H1 (cell line): Measurements from ENCODE around the gene DOCK1. TPM values are rescaled to one million over a fixed set of nuclear protein-coding genes. Genes with fewer than 3 reads are reported as not detected.

Source experiments
- CTCF ChIA-PET: fragments of 300-600 bp; sonication (Branson Sonifier 250); formaldehyde crosslinking; loops from one replicate; lab custom pipeline; 2021; ENCODE audit not compliant: partially characterized antibody; lab: Charles Lee
- POLR2A ChIA-PET: fragments of 300-600 bp; sonication (Branson Sonifier 250); formaldehyde crosslinking; loops from one replicate; lab custom pipeline; 2021; ENCODE audit warnings: inconsistent platforms; ENCODE audit not compliant: partially characterized antibody; lab: Charles Lee
- DNase-seq, 2 experiments: peaks; one replicate each; pipeline versions ENCODE4 v3.0.0 to v3.0.0-alpha.2; 2010 to 2022; ENCODE audit warnings: low spot score in 2 of 2, low read depth in 1 of 2, mixed read lengths in 1 of 2
- FAIRE-seq: peaks from 2 replicates; lab custom pipeline; 2011; peaks lifted over from hg19 to GRCh38; lab: Jason Lieb, UNC
- H2AFZ ChIP-seq: 2 replicates; pipeline ENCODE4 v1.8.1; 2012; ENCODE audit warnings: low read length, inconsistent platforms
- H2AK5ac ChIP-seq: 2 replicates; pipeline ENCODE4 v1.6.1; 2013; ENCODE audit warnings: low read depth, low read length
- H2BK120ac ChIP-seq: replicated peaks from 2 replicates; pipeline ENCODE3; 2013; ENCODE audit warnings: low read depth, low read length, inconsistent platforms
- H2BK12ac ChIP-seq: 2 replicates; pipeline ENCODE4 v1.6.1; 2013; ENCODE audit warnings: low read depth, low read length
- H2BK15ac ChIP-seq: 2 replicates; pipeline ENCODE4 v1.6.1; 2013; ENCODE audit warnings: low read length
- H2BK20ac ChIP-seq: 2 replicates; pipeline ENCODE4 v1.6.1; 2013; ENCODE audit warnings: low read length
- H2BK5ac ChIP-seq: 2 replicates; pipeline ENCODE4 v1.6.1; 2013; ENCODE audit warnings: low read depth, low read length
- H3K14ac ChIP-seq: 2 replicates; pipeline ENCODE4 v1.6.1; 2013; ENCODE audit warnings: inconsistent platforms; ENCODE audit not compliant: insufficient read length
- H3K18ac ChIP-seq: 2 replicates; pipeline ENCODE4 v1.6.1; 2013; ENCODE audit warnings: low read length; ENCODE audit errors: extremely low read depth
- H3K23ac ChIP-seq: 2 replicates; pipeline ENCODE4 v1.6.1; 2013; ENCODE audit warnings: inconsistent platforms; ENCODE audit not compliant: insufficient read length
- H3K23me2 ChIP-seq: 2 replicates; pipeline ENCODE4 v1.6.1; 2013; ENCODE audit warnings: low read depth, low read length
- H3K27ac ChIP-seq: 2 replicates; pipeline ENCODE4 v1.6.1; 2011; ENCODE audit warnings: low read depth, low read length, inconsistent platforms
- H3K27me3 ChIP-seq, 4 experiments: replicated peaks in 1 of 4; 1 replicate in 1 of 4; 2 replicates in 3 of 4; pipeline versions ENCODE4 v1.6.1 to v1.8.1; 2011 to 2013; ENCODE audit warnings: low read length in 3 of 4, mild to moderate bottlenecking in 3 of 4, inconsistent platforms in 2 of 4, mixed read lengths in 2 of 4, moderate library complexity in 1 of 4; ENCODE audit not compliant: control insufficient read depth in 3 of 4, insufficient read depth in 3 of 4; ENCODE audit errors: extremely low read depth in 1 of 4
- H3K36me3 ChIP-seq, 4 experiments: 2 replicates each; pipeline versions ENCODE4 v1.6.1 to v1.8.1; 2011 to 2013; ENCODE audit warnings: mild to moderate bottlenecking in 4 of 4, low read length in 3 of 4, moderate library complexity in 2 of 4, control low read depth in 1 of 4, inconsistent platforms in 1 of 4; ENCODE audit not compliant: insufficient read depth in 4 of 4, control insufficient read depth in 2 of 4
- H3K4ac ChIP-seq: replicated peaks from 2 replicates; pipeline ENCODE3; 2013; ENCODE audit warnings: low read length, low read depth, mixed read lengths, inconsistent platforms; ENCODE audit not compliant: insufficient read length
- H3K4me1 ChIP-seq, 4 experiments: replicated peaks in 1 of 4; 1 replicate in 1 of 4; 2 replicates in 3 of 4; pipeline versions ENCODE4 v1.6.1 to v1.8.1; 2011 to 2013; ENCODE audit warnings: low read length in 3 of 4, inconsistent platforms in 2 of 4, mixed read lengths in 1 of 4; ENCODE audit not compliant: insufficient read depth in 4 of 4, control insufficient read depth in 3 of 4
- H3K4me2 ChIP-seq, 2 experiments: 2 replicates each; pipeline versions ENCODE4 v1.6.1 to v1.8.1; 2011 to 2013; ENCODE audit warnings: low read depth in 2 of 2, low read length in 2 of 2, control low read depth in 1 of 2, inconsistent platforms in 1 of 2, mild to moderate bottlenecking in 1 of 2; ENCODE audit not compliant: insufficient read depth in 1 of 2
- H3K4me3 ChIP-seq, 4 experiments: fragments of 200-600, 300-600 bp in 1 of 4; sonication (generic), shearing (Covaris generic), sonication (Bioruptor Twin) in 1 of 4; 2 replicates each; pipeline versions ENCODE4 v1.5.1 to v1.8.1; 2011 to 2016; ENCODE audit warnings: low read length in 4 of 4, low read depth in 3 of 4, control low read depth in 2 of 4, inconsistent platforms in 2 of 4, mild to moderate bottlenecking in 2 of 4, mixed read lengths in 1 of 4, moderate library complexity in 1 of 4; ENCODE audit not compliant: insufficient read depth in 2 of 4; ENCODE audit errors: extremely low read depth in 1 of 4
- H3K56ac ChIP-seq: replicated peaks from 2 replicates; pipeline ENCODE3; 2013; ENCODE audit warnings: low read depth, mild to moderate bottlenecking, mixed read lengths, low read length, inconsistent platforms; ENCODE audit not compliant: insufficient read length
- H3K79me1 ChIP-seq: 2 replicates; pipeline ENCODE4 v1.6.1; 2013; ENCODE audit warnings: low read depth, low read length, control low read depth
- H3K79me2 ChIP-seq, 2 experiments: 2 replicates each; pipeline versions ENCODE4 v1.6.1 to v1.8.1; 2012 to 2013; ENCODE audit warnings: low read length in 2 of 2, mild to moderate bottlenecking in 2 of 2, inconsistent platforms in 1 of 2; ENCODE audit not compliant: insufficient read depth in 2 of 2, control insufficient read depth in 1 of 2
- H3K9ac ChIP-seq, 4 experiments: replicated peaks in 1 of 4; 1 replicate in 1 of 4; 2 replicates in 3 of 4; pipeline versions ENCODE4 v1.6.1 to v1.8.1; 2011 to 2013; ENCODE audit warnings: low read depth in 3 of 4, low read length in 3 of 4, control low read depth in 2 of 4, mild to moderate bottlenecking in 2 of 4, moderate library complexity in 2 of 4, inconsistent platforms in 1 of 4; ENCODE audit errors: extremely low read depth in 1 of 4
- H3K9me3 ChIP-seq, 2 experiments: 2 replicates each; pipeline versions ENCODE4 v1.6.1 to v1.8.1; 2012 to 2013; ENCODE audit warnings: mild to moderate bottlenecking in 2 of 2, moderate library complexity in 2 of 2, control low read depth in 1 of 2, inconsistent platforms in 1 of 2, low read depth in 1 of 2, low read length in 1 of 2, mixed read lengths in 1 of 2; ENCODE audit not compliant: insufficient read depth in 2 of 2
- H4K20me1 ChIP-seq, 2 experiments: replicated peaks in 1 of 2; 2 replicates each; pipeline versions ENCODE3 to v1.8.1; 2011 to 2013; ENCODE audit warnings: inconsistent platforms in 2 of 2, low read length in 2 of 2, mild to moderate bottlenecking in 1 of 2; ENCODE audit not compliant: insufficient read depth in 2 of 2, control insufficient read depth in 1 of 2
- H4K5ac ChIP-seq: 2 replicates; pipeline ENCODE4 v1.6.1; 2013; ENCODE audit warnings: low read length, low read depth, mixed read lengths, inconsistent platforms; ENCODE audit not compliant: insufficient read length
- H4K8ac ChIP-seq: 2 replicates; pipeline ENCODE4 v1.8.0; 2013; ENCODE audit warnings: mild to moderate bottlenecking, moderate library complexity, low read length, inconsistent platforms; ENCODE audit not compliant: insufficient read depth; ENCODE audit errors: extremely low read depth
- H4K91ac ChIP-seq: replicated peaks from 2 replicates; pipeline ENCODE3; 2013; ENCODE audit warnings: low read length, mixed read lengths, inconsistent platforms; ENCODE audit not compliant: insufficient read length
- BACH1 ChIP-seq: IDR thresholded peaks from 2 replicates; pipeline ENCODE4 v1.6.1; 2012; ENCODE audit warnings: low read length, improper control_type of control experiment
- BCL11A ChIP-seq, 2 experiments: IDR thresholded peaks; one replicate each; pipeline ENCODE4 v1.6.1; 2011; ENCODE audit warnings: low read depth in 2 of 2, low read length in 2 of 2, mild to moderate bottlenecking in 2 of 2
- BRCA1 ChIP-seq: IDR thresholded peaks from 2 replicates; pipeline ENCODE4 v1.6.1; 2012; ENCODE audit warnings: low read depth, low read length, improper control_type of control experiment
- CBX8 ChIP-seq: fragments of 300-800, 300-1000 bp; sonication (generic); IDR thresholded peaks from 2 replicates; pipeline ENCODE4 v1.7.1; 2016; ENCODE audit warnings: low read depth, low read length, borderline replicate concordance
- FOSL1 ChIP-seq: IDR thresholded peaks from 2 replicates; pipeline ENCODE4 v1.6.1; 2011; ENCODE audit warnings: mild to moderate bottlenecking, low read depth, low read length, moderate library complexity; ENCODE audit not compliant: insufficient read depth
- JUN ChIP-seq: IDR thresholded peaks from 2 replicates; pipeline ENCODE4 v1.6.1; 2011; ENCODE audit warnings: low read depth, mild to moderate bottlenecking, improper control_type of control experiment, low read length
- RBBP5 ChIP-seq: IDR thresholded peaks from 2 replicates; pipeline ENCODE4 v1.7.1; 2012; ENCODE audit warnings: low read depth, mild to moderate bottlenecking, inconsistent platforms, low read length, moderate library complexity, borderline replicate concordance
- SIN3A ChIP-seq, 2 experiments: IDR thresholded peaks in 1 of 2; conservative IDR thresholded peaks in 1 of 2; 2 replicates each; pipeline ENCODE4 v1.6.1; 2011 to 2012; ENCODE audit warnings: low read length in 2 of 2, improper control_type of control experiment in 1 of 2, low read depth in 1 of 2, mild to moderate bottlenecking in 1 of 2
- SIRT6 ChIP-seq: IDR thresholded peaks from one replicate; pipeline ENCODE4 v1.7.1; 2012; ENCODE audit warnings: low read length, inconsistent platforms
- SP1 ChIP-seq: IDR thresholded peaks from 2 replicates; pipeline ENCODE4 v1.6.1; 2011; ENCODE audit warnings: low read depth, low read length
- TBP ChIP-seq: IDR thresholded peaks from 2 replicates; pipeline ENCODE4 v1.6.1; 2011; ENCODE audit warnings: low read depth, low read length, improper control_type of control experiment
- WGBS, 2 experiments: shearing (Covaris generic) in 1 of 2; methylation state at CpG; one replicate each; pipeline versions ENCODE4 v1.1.6 to v1.1.7; 2013 to 2015; ENCODE audit warnings: low lambda C conversion rate in 2 of 2, mixed read lengths in 2 of 2, inconsistent platforms in 1 of 2, low coverage in 1 of 2, missing lambda C conversion rate in 1 of 2; ENCODE audit not compliant: insufficient replicate concordance in 2 of 2, insufficient coverage in 1 of 2, insufficient read length in 1 of 2; ENCODE audit errors: extremely low coverage in 1 of 2, missing lambda C conversion rate in 1 of 2; 5-methylcytosine and 5-hydroxymethylcytosine counted together
- polyA plus RNA-seq, 7 experiments: library from polyadenylated mRNA; depleted of rRNA in 3 of 7; stranded (reverse) in 5 of 7; unstranded in 2 of 7; fragments of >200 nt in 5 of 7; fragments of 200-250 nt in 2 of 7; gene quantifications; 1 replicate in 5 of 7; 2 replicates in 1 of 7; 4 replicates in 1 of 7; pipeline versions ENCODE4 v1.2.1 to v1.2.3, GENCODE V29; 2011 to 2013; ENCODE audit warnings: missing spikeins in 2 of 7, mixed read lengths in 2 of 7
- total RNA-seq: library from RNA; stranded (reverse); fragmentation: NEBNext Ultra II Directional; extraction: Animal tissue kit (Norgen Biotek cat#: 25700); gene quantifications from 2 replicates; pipeline ENCODE4 v1.2.1, GENCODE V29; 2021

The DOCK1 gene
- total and polyA plus RNA-seq, 2 of the 8 experiments (the other 6 are each of a cell fraction or from before 2014, with no cell fraction given) = 11.6 to 53.0 TPM

DNA sequence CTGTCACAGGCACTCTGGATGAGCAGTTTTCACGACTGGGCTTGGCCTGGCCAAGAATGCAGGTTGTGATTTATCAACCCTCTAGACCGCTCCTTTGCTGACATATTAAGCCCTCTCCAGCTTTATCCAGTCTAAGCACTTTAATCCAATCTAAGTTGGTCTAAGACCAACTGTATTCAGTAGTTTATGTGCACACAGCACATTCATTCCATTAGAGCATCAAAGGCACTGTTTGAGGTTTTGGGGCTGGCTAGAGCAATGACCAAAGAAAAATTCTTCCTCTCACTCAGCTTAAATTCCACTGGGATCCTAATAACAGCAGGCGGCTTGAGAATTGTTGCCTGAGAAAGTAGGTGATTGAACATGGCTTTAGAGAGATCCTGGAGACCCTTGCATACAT lies 467.1 kb downstream of the DOCK1 start:
- CTCF ChIA-PET = interaction anchor here (1.1 kb wide), 1 partner anchor 129 kb away, joined by 3 read pairs; no protein-coding TSS in a partner anchor
- Histone ChIP-seq H3K79me1 (no peaks in the 10 kb centered on the region), H3K4me1 (no peaks in the 10 kb centered on the region), H3K27me3 (no peaks in the 10 kb centered on the region), H2BK12ac (no peak overlapping the region), H4K91ac (no peak overlapping the region), H3K79me2 (no peaks in the 10 kb centered on the region), H3K18ac (no peak overlapping the region), H3K4ac (no peak overlapping the region), H3K4me3 (no peak overlapping the region), H2AK5ac (no peak overlapping the region), H4K20me1 (no peaks in the 10 kb centered on the region), H2BK15ac (no peak overlapping the region), H3K23me2 (no peaks in the 10 kb centered on the region), H3K9me3 (no peaks in the 10 kb centered on the region), H3K27ac (no peak overlapping the region), H3K36me3 (peaks cover 0 to 5% (median 0%) of the 10 kb centered on the region in 4 experiments; a peak in 3 of 8 replicates), H3K9ac (no peak overlapping the region), H4K8ac (no peak overlapping the region), H2BK120ac (no peak overlapping the region), H2BK20ac (no peak overlapping the region), H4K5ac (no peak overlapping the region), H2AFZ (no peak overlapping the region), H3K23ac (no peak overlapping the region), H2BK5ac (no peak overlapping the region), H3K14ac (no peak overlapping the region), H3K56ac (no peak overlapping the region), H3K4me2 (no peak overlapping the region)
- 97% methylated on average over 3 of the region's 3 CpGs; no CpG with 5 or more reads in 1 of the 2 experiments for WGBS, 2 experiments
- DNase-seq (no peak), FAIRE-seq (no peak)
- POLR2A ChIA-PET = no interaction called here
- TF ChIP-seq JUN (no peak), SIRT6 (no peak), SP1 (no peak), BACH1 (no peak), TBP (no peak), BCL11A (IDR thresholded peaks at IDR 0.05; ENCODE audit: low read depth in 2 of 2, low read length in 2 of 2) (no peak), CBX8 (no peak), FOSL1 (no peak), BRCA1 (no peak), SIN3A (conservative IDR thresholded peaks at IDR 0.05 in 1 of 2, IDR thresholded peaks at IDR 0.05 in 1 of 2; ENCODE audit: low read depth in 1 of 2, low read length in 2 of 2) (no peak), RBBP5 (no peak)
